ENCODE results near the gene CTDSP2. TPM values are rescaled to one million over a fixed set of nuclear protein-coding genes. Genes with fewer than 3 reads are reported as not detected.

CTDSP2 gene
- total and polyA plus RNA-seq, 2 donors (not counting 3 experiments of a cell fraction or from before 2014, with no cell fraction given): 142 to 146 TPM

GRCh38 chr12:57776247-57776587 lies 70.3 kb downstream of the CTDSP2 start:
- Histone ChIP-seq H3K9me1 (replicated peaks; ENCODE audit: control insufficient read depth, extremely low read depth, insufficient read depth, low read length) (no peaks in the 10 kb centered on the region), H3K4me2 (ENCODE audit: insufficient read depth, low read length) (no peak overlapping the region), H3K9me3 (replicated peaks; ENCODE audit: control insufficient read depth, insufficient read depth, low read length) (no peaks in the 10 kb centered on the region), H3K4me3 (replicated peaks in 1 of 3; ENCODE audit: insufficient read depth in 1 of 3, low read depth in 1 of 3, low read length in 3 of 3) (no peak overlapping the region), H3K36me3 (ENCODE audit: control insufficient read depth in 2 of 2, extremely low read depth in 1 of 2, insufficient read depth in 2 of 2, low read length in 2 of 2) (peaks cover 0 to 3% of the 10 kb centered on the region in 2 experiments), H3K4me1 (ENCODE audit: control insufficient read depth, extremely low read depth, insufficient read depth, low read length) (peaks cover 9% of the 10 kb centered on the region), H4K20me1 (replicated peaks; ENCODE audit: control insufficient read depth, extremely low read depth, insufficient read depth, low read length) (no peaks in the 10 kb centered on the region), H3K79me2 (ENCODE audit: control insufficient read depth, insufficient read depth, low read length) (peaks cover 2% of the 10 kb centered on the region), H3K27ac (ENCODE audit: insufficient read depth, low read depth, low read length) (no peak overlapping the region), H2AFZ (ENCODE audit: low read depth, low read length) (no peak overlapping the region), H3K27me3 (ENCODE audit: control insufficient read depth in 2 of 2, insufficient read depth in 2 of 2, low read length in 2 of 2) (no peaks in the 10 kb centered on the region), H3K9ac (replicated peaks; ENCODE audit: extremely low read depth, insufficient read depth, low read length) (no peak overlapping the region)
- FAIRE-seq: no peak
- intact Hi-C loops (cut with micrococcal nuclease): no loop called here
- BruUV-seq (replicated peaks): no TSS peak
- no peak for TF ChIP-seq GATA2 (IDR thresholded peaks at IDR 0.05; ENCODE audit: insufficient read depth, insufficient read length, low read depth, low read length)
- TF ChIP-seq, protein P1, sequence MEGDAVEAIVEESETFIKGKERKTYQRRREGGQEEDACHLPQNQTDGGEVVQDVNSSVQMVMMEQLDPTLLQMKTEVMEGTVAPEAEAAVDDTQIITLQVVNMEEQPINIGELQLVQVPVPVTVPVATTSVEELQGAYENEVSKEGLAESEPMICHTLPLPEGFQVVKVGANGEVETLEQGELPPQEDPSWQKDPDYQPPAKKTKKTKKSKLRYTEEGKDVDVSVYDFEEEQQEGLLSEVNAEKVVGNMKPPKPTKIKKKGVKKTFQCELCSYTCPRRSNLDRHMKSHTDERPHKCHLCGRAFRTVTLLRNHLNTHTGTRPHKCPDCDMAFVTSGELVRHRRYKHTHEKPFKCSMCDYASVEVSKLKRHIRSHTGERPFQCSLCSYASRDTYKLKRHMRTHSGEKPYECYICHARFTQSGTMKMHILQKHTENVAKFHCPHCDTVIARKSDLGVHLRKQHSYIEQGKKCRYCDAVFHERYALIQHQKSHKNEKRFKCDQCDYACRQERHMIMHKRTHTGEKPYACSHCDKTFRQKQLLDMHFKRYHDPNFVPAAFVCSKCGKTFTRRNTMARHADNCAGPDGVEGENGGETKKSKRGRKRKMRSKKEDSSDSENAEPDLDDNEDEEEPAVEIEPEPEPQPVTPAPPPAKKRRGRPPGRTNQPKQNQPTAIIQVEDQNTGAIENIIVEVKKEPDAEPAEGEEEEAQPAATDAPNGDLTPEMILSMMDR (IDR thresholded peaks at IDR 0.05; ENCODE audit: extremely low read depth in 1 of 2, insufficient read depth in 1 of 2, low read depth in 1 of 2, low read length in 2 of 2): no peak
- TF ChIP-seq POLR2A (IDR thresholded peaks at IDR 0.05; ENCODE audit: low read depth, low read length): no peak
- no peak for TF ChIP-seq FOS (IDR thresholded peaks at IDR 0.05; ENCODE audit: borderline replicate concordance, insufficient read depth, low read length)
- TF ChIP-seq MAX (IDR thresholded peaks at IDR 0.05; ENCODE audit: insufficient read depth, insufficient read length): no peak
- no peak for TF ChIP-seq JUN (IDR thresholded peaks at IDR 0.05; ENCODE audit: borderline replicate concordance, insufficient read depth, insufficient read length, low read depth)
- CTCF ChIA-PET: interaction anchor here (3.0 kb wide), 1 partner anchor 19 kb away, joined by 7 read pairs; no protein-coding TSS in a partner anchor
- dilution Hi-C loops (cut with MboI; ENCODE audit: extremely low pct_ligation_motif_present, low sequenced_read_pairs): no loop called here
- POLR2A ChIA-PET: no interaction called here
- no peak for DNase-seq (ENCODE audit: low read depth, low spot score)
